HL-60 (cell line): ENCODE results near the gene AMFR.

Source experiments
- CTCF ChIP-seq: IDR thresholded peaks from one replicate; pipeline ENCODE4 v1.5.1; 2011; ENCODE audit warnings: low read length, control low read depth, inconsistent platforms; ENCODE audit not compliant: insufficient read depth
- REST ChIP-seq: IDR thresholded peaks from 2 replicates; pipeline ENCODE4 v1.6.1; 2012; ENCODE audit warnings: low read depth; ENCODE audit not compliant: insufficient replicate concordance

- no peak for TF ChIP-seq CTCF
- TF ChIP-seq REST: no peak
Observed at GRCh38 chr16:56463153-56463552, 37.8 kb upstream of the AMFR start.
